HG03378 (cell line): ENCODE data around the gene FNDC4.
"Not testable (repeated sequence)": the region's sequence is repeated elsewhere in the genome, so short reads cannot be mapped to it uniquely, and the experiment has no call there.

Experiments used
- ATAC-seq: cut with Tn5 transposase; IDR thresholded peaks from one replicate; pipeline ENCODE4 v1.9.1; 2021; ENCODE audit warnings: mild to moderate bottlenecking, moderate library complexity; ENCODE audit not compliant: unreplicated experiment

FNDC4 gene, protein sequence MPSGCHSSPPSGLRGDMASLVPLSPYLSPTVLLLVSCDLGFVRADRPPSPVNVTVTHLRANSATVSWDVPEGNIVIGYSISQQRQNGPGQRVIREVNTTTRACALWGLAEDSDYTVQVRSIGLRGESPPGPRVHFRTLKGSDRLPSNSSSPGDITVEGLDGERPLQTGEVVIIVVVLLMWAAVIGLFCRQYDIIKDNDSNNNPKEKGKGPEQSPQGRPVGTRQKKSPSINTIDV

GRCh38 chr2:27494944-27495554, at the start of gene FNDC4:
Gene FNDC4 (minus strand): TSS chr2:27495200. CDS start chr2:27494679, 521 bp downstream.
- no peak for ATAC-seq

DNA sequence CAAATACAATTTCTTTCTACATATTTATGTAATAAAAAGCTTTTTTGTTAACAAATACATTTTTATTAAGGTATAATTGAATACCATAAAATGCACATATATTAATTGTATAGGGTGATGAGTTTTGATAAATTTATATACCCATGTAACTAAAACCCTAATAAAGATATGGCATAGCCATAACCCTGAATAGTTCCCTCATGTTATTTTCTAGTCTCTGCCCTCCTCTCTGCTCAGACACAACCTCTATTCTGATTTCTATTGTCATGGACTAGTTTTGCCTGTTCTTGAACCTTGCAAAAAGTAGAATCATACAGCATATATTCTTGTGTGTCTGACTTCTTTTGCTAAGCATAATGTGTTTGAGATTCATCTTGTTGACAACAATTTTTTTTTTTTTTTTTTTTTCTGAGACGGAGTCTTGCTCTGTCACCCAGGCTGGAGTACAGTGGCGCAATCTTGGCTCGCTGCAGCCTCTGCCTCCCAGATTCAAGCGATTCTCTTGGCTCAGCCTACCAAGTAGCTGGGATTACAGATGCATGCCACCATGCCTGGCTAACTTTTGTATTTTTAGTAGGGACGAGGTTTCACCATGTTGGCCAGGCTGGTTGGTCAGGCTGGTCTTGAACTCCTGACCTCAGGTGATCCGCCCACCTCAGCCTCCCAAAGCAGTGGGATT, 49.3 kb upstream of the FNDC4 start:
- ATAC-seq: no peak

GRCh38 chr2:27539649-27540048, 44.6 kb upstream of the FNDC4 start:
- ATAC-seq: not testable (repeated sequence)

- not testable (repeated sequence) for ATAC-seq
These were observed 43.9 kb upstream of the FNDC4 start for GRCh38 chr2:27538839-27539450.

DNA sequence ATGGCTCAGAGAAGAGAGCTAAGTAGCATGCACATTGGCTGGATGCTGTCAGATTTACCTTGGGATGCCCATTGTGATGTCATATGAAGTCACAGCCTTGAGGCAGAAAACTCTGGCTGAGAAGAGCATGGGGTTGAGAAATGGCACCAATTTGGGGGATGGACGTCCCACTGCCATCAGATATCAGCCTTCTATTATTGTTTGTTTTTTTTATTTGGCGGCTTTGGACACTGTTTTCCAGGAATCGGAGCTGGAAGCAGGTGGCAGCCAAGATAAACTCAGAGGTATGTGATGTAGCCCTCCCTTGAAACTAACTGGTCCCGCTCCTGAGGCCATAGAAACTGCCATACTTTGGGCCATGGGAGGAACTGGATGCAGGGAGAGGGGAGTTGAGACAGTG, 42.3 kb upstream of the FNDC4 start:
- ATAC-seq: no peak

DNA sequence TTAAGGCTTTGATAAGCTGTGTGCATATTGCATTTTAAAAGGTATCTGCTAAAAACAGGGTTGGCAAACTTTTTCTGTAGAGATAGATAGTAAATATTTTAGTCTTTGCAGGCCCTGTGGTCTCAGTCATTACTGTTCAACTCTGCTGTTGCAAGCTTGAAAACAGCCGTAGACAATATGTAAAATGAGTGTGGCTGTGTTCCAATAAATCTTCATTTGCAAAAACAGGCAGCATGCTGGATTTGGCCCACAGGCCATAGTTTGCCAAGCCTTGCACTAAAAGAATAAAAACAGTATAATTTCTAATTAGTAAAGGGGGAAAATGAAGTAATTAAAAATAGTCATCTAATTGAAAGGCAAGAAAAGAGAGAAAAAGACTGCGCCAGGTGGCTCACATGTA, 37.0 kb upstream of the FNDC4 start:
- no peak for ATAC-seq

DNA sequence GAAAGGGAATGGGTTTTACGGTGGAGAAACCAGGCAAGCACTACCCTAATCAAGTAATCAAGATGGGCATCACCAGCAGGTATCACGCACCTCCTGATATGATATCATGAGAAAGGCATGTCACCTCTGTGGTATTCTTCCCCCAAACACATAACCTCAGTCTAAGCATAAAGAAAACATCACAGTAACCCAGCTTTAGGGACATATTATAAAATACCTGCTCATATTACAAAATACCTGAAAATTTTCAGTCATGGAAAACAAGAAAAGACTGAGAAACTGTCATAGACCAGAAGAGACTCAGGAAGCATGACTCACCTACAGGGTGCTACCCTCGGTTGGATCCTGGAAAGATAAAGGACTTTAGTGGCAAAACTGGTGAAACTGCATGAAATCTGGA, 32.2 kb upstream of the FNDC4 start:
- ATAC-seq: no peak

DNA sequence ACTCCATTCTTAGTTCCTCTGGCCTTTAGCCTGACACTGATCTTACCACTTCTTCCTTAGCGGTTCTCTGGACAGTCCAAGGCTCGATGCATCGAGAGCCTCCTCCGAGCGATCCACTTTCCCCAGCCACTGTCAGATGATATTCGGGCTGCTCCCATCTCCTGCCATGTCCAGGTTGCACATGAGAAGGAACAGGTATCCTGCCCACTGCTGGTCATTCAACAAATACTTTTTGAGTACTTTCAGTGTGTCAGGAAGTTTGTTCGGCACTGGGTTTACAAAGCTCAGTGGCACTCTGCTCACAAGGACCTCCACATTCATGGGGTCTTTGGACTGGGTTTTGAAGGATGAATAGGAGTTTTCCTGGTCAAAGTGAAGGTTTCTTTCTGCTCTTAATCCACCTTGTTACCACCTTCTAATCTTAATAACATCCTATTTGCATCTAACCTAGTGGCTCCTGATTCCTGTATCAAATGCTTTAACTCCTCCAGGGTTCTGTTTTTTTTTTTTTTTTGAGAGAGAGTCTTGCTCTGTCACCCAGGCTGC, 27.5 kb upstream of the FNDC4 start:
- no peak for ATAC-seq

- ATAC-seq: no peak
These were observed 25.3 kb upstream of the FNDC4 start for GRCh38 chr2:27520316-27520715.

- no peak for ATAC-seq
These were observed 23.7 kb upstream of the FNDC4 start for GRCh38 chr2:27518782-27519113.

DNA sequence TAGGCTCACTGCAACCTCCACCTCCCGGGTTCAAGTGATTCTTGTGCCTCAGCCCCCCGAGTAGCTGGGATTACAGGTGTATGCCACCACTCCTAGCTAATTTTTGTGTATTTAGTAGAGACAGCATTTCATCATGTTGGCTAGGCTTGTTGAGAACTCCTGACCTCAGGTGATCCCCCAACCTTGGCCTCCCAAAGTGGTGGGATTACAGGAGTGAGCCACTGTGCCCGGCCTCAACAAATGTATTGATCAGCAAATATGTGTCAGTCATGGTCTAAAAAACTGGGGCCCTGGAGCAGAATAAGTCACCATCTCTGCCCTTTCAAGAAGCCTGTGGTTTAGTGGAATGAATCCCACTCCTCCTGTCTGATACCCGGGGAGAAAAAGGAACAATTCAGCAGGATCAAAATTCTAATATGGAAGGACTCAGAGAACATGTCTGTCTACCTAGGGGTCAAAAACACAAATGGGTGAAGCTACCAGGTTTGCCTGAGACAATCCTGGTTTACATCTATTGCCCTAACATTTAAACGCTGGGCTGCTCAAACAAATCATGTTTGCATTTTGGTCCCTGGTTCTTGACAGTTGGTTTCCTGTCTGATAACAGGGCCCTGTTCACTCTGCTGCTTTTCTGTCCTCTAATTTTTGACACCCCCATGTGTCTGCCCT, 23.2 kb upstream of the FNDC4 start:
- ATAC-seq: no peak

DNA sequence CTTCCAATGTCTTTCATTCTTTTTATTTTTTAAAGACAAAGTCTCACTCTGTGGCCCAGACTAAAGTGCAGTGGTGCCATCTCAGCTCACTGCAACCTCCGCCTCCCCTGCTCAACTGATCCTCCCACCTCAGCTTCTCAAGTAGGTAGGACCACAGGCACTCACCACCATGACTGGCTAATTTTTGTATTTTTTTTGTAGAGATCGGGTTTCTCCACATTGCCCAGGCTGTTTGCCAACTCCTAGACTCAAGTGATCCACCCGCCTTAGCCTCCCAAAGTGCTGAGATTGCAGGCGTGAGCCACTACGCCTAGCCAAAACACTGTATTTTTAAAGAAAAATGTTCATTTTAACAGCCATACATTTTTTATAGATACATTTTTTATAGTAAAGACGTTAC, 14.3 kb upstream of the FNDC4 start:
- no peak for ATAC-seq

GRCh38 chr2:27507293-27507692, 12.3 kb upstream of the FNDC4 start:
- ATAC-seq: no peak

GRCh38 chr2:27506587-27506986, 11.6 kb upstream of the FNDC4 start:
- no peak for ATAC-seq

GRCh38 chr2:27502142-27502541, 7.1 kb upstream of the FNDC4 start:
- no peak for ATAC-seq

GRCh38 chr2:27501042-27501441, 6.0 kb upstream of the FNDC4 start:
- no peak for ATAC-seq

GRCh38 chr2:27498975-27499374, 4.0 kb upstream of the FNDC4 start:
- ATAC-seq: no peak

DNA sequence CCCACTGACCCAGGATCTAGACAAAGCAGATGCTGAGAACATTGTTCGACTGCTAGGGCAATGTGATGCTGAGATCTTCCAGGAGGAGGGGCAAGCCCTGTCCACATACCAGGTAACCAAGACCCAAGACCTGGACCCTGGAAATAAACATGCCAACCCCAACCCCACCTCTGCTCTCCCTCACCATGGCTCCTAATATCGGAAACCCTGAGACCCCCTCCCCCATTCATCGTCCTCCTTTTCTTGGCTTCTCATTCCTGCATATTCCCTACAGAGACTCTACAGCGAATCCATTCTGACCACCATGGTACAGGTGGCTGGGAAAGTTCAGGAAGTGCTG, 2.3 kb upstream of the FNDC4 start:
- no peak for ATAC-seq

GRCh38 chr2:27496357-27497287, 1.6 kb upstream of the FNDC4 start, which contains the start of gene GCKR:
Gene GCKR (plus strand): TSS chr2:27496839. CDS start chr2:27496905, 66 bp downstream.
- ATAC-seq: no peak

DNA sequence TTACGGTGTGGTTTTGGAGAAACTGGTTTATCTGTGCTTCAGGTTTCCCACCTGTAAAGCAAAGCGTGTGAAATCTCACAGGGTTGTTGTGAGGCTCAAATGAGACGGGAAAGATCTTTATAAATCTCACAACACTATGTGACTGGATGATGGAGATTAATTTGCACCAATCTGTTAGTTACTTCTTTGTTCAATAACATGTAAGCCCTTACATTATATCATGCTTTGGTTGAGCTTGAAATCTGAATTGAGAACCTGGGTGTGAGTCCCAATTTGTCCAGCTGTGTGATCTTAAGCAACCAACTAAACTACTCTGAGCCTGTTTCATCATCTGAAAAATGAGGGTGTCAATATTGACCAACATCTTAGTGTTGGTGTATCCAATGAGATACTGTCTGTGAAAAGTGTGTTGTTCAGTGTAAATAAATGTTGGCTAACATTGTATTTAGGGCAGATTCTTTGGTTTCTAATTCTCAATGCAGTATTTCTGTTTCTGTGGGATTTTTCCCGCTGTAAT, 898 bp upstream of the FNDC4 start:
- no peak for ATAC-seq
